Ishikawa (cell line): ENCODE measurements around the gene DMAC1.

Source experiments
- CEBPB ChIP-seq: IDR thresholded peaks from 2 replicates; pipeline ENCODE4 v1.6.1; 2012
- CREB1 ChIP-seq: IDR thresholded peaks from 2 replicates; pipeline ENCODE4 v1.6.1; 2012; ENCODE audit warnings: low read depth
- EGR1 ChIP-seq: IDR thresholded peaks from 2 replicates; pipeline ENCODE4 v1.6.1; 2012
- EP300 ChIP-seq: IDR thresholded peaks from 2 replicates; pipeline ENCODE4 v1.6.1; 2012; ENCODE audit warnings: borderline replicate concordance
- FOXM1 ChIP-seq: IDR thresholded peaks from 2 replicates; pipeline ENCODE4 v1.6.1; 2012; ENCODE audit warnings: low read depth, borderline replicate concordance
- MAX ChIP-seq: IDR thresholded peaks from 2 replicates; pipeline ENCODE4 v1.6.1; 2012
- NFIC ChIP-seq: IDR thresholded peaks from 2 replicates; pipeline ENCODE4 v1.6.1; 2012
- RAD21 ChIP-seq: IDR thresholded peaks from 2 replicates; pipeline ENCODE4 v1.6.1; 2012; ENCODE audit warnings: low read depth
- REST ChIP-seq: IDR thresholded peaks from 2 replicates; pipeline ENCODE4 v1.6.1; 2012; ENCODE audit warnings: low read depth, mild to moderate bottlenecking
- TAF1 ChIP-seq: IDR thresholded peaks from 2 replicates; pipeline ENCODE4 v1.6.1; 2012; ENCODE audit warnings: low read depth, mild to moderate bottlenecking
- TCF12 ChIP-seq: IDR thresholded peaks from 2 replicates; pipeline ENCODE4 v1.6.1; 2012; ENCODE audit warnings: low read depth
- TEAD4 ChIP-seq: IDR thresholded peaks from 2 replicates; pipeline ENCODE4 v1.6.1; 2012
- USF1 ChIP-seq: IDR thresholded peaks from 2 replicates; pipeline ENCODE4 v1.6.1; 2012
- YY1 ChIP-seq: IDR thresholded peaks from 2 replicates; pipeline ENCODE4 v1.6.1; 2012; ENCODE audit warnings: low read depth
- ZBTB7A ChIP-seq: IDR thresholded peaks from 2 replicates; pipeline ENCODE4 v1.6.1; 2012; ENCODE audit warnings: low read depth

The DMAC1 gene

DNA sequence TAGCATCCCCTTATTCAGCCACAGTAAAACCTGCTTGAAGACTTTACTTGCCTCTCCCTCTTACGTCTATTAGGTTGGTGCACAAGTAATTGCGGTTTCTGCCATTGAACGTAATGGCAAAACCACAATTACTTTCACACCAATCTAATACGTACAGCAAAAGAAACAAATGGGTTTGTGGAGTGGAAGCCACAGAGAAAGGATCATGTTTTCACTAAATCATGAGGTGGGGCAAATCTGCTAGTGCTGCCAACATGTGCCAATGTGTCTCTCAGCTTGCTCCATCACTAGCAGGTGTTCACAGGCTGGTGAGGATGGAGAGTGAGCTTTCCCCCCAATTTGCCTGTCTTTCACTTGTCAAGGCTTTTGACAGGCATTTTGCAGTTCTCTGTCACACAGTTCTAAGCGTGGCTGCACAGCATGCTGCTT is 15.9 kb downstream of the DMAC1 start:
- TF ChIP-seq EGR1 (no peak), TCF12 (no peak), EP300 (no peak), RAD21 (no peak), REST (no peak), FOXM1 (no peak), MAX (no peak), YY1 (no peak), USF1 (no peak), TAF1 (no peak), ZBTB7A (no peak), NFIC (no peak), CREB1 (no peak), CEBPB (no peak)

GRCh38 chr9:7782400-7783120 is 17.0 kb downstream of the DMAC1 start:
- no peak for TF ChIP-seq CREB1
- TF ChIP-seq MAX: no peak
- TF ChIP-seq YY1: no peak
- TF ChIP-seq NFIC: no peak
- TF ChIP-seq TAF1: no peak
- TF ChIP-seq ZBTB7A: no peak
- no peak for TF ChIP-seq USF1
- no peak for TF ChIP-seq FOXM1
- no peak for TF ChIP-seq REST

DNA sequence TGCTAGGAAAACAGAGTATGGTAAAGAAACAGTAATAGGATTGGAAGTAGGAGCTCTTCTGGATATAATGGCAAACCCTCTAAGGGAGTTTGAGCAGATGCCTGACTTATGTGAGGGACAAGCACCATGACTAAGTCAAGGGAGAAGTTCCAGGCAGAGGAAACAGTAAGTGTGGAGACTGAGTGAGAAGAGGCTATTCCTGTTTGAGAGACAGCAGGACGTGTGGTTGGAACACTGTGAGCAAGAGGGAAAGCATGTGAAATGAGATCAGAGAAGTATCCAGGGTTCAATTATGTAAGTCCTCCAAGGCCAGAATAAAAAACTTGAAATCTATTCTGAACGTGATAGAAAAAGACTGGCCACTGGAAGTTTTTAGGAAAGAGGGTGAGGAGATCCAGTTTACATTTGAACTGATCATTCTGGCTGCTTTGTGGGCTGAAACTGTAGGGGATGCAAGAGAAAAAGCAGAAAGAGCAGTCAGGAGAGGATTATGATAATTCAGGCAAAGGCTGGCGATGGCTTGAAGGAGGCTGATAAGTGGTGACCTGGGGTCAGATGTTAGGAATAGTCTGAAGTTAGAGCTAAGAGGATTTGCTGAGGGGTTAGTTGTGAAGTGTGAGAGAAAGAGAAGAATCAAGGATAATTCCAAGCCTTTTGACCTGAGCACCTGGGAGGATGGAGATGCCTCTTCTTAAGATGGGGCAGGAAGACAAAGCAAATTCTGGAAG is 19.2 kb downstream of the DMAC1 start:
- TF ChIP-seq EP300 (no peak), TAF1 (no peak), TEAD4 (no peak), CEBPB (no peak)

DNA sequence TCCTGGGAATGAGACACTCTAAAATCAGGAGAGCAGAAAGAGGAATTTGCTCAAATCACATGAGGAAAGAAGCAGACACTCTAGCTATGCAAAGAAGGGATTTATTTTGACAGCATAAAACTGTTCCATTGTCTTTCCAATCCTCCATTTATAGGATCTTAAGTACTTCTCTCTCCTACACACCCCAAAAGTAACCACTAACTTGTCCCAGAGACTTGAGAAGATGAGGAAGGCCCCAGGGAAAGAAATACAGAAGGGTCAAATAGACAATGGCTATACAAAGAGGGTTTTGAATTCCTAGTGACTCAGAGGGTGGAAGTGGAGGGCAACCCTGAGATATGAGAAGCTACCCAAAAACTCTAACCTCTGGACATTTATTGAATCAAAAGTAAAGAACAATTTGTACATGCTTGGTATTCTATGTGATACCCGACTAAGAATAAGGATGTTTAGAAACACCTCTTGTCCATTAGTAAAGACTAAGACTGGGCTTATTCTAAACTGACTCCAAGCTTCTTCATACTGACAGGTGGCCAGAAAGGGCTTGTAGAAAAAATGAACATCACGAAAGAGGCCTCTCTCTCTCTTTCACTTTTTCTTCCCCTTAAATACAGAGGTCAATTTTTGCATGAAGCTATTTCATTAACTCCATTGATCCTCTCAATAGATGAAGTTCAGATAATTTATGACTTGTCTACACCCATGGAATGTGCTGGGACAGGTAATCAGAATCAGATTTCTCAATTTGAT is 20.6 kb downstream of the DMAC1 start:
- TF ChIP-seq REST (no peak), CREB1 (no peak), NFIC (no peak), EP300 (no peak), FOXM1 (no peak), YY1 (no peak), TEAD4 (no peak), EGR1 (no peak), RAD21 (no peak)
